ENCODE measurements around the gene FOXN3. TPM values are rescaled to one million over a fixed set of nuclear protein-coding genes. Genes with fewer than 3 reads are reported as not detected.

Gene FOXN3
- polyA plus RNA-seq, 1 donor (not counting 4 experiments of a cell fraction or from before 2014, with no cell fraction given) = 10.2 TPM

DNA sequence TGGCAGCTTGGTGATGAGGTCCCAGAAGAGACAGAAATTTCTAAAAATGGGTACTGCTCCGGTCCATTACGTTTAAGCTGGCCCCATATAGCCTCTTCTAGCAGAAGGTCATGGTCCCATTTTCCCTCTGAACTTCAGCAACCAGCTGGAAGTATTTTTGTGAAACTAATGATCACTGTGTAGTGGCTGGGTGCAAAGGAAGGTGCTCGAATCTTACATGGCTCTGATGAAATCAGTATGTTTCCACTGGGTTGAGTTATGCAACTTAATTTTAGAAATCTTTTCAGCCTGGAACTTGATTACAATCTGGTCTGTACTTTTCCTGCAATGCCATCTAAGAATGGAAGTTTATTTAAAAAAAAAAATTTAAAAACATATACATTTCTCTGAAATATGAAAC, 228.5 kb downstream of the FOXN3 start:
- FAIRE-seq (no peak), DNase-seq (ENCODE audit: low read depth, low spot score) (no peak)
- no peaks in the 10 kb centered on the region for H3K79me2 ChIP-seq (ENCODE audit: control insufficient read depth, insufficient read depth, low read length)
- peaks cover 13% of the 10 kb centered on the region for H3K4me1 ChIP-seq (ENCODE audit: control insufficient read depth, extremely low read depth, insufficient read depth, low read length)
- H3K4me3 ChIP-seq (ENCODE audit: control insufficient read depth in 2 of 3, extremely low read depth in 1 of 3, insufficient read depth in 2 of 3, low read depth in 1 of 3, low read length in 3 of 3) = no peak overlapping the region
- no peaks in the 10 kb centered on the region for H3K36me3 ChIP-seq (ENCODE audit: control insufficient read depth in 2 of 2, extremely low read depth in 1 of 2, insufficient read depth in 2 of 2, low read length in 2 of 2)
- no peak overlapping the region for H2AFZ ChIP-seq (ENCODE audit: control insufficient read depth, low read length)
- H3K27me3 ChIP-seq (ENCODE audit: control insufficient read depth, extremely low read depth, insufficient read depth, low read length) = no peaks in the 10 kb centered on the region
- H3K27ac ChIP-seq (ENCODE audit: control insufficient read depth, insufficient read depth, low read length) = no peak overlapping the region
- dilution Hi-C loops (cut with MboI; ENCODE audit: extremely low pct_ligation_motif_present, low sequenced_read_pairs) = no loop called here
- TF ChIP-seq, protein P1, sequence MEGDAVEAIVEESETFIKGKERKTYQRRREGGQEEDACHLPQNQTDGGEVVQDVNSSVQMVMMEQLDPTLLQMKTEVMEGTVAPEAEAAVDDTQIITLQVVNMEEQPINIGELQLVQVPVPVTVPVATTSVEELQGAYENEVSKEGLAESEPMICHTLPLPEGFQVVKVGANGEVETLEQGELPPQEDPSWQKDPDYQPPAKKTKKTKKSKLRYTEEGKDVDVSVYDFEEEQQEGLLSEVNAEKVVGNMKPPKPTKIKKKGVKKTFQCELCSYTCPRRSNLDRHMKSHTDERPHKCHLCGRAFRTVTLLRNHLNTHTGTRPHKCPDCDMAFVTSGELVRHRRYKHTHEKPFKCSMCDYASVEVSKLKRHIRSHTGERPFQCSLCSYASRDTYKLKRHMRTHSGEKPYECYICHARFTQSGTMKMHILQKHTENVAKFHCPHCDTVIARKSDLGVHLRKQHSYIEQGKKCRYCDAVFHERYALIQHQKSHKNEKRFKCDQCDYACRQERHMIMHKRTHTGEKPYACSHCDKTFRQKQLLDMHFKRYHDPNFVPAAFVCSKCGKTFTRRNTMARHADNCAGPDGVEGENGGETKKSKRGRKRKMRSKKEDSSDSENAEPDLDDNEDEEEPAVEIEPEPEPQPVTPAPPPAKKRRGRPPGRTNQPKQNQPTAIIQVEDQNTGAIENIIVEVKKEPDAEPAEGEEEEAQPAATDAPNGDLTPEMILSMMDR (optimal IDR thresholded peaks at IDR 0.05 in 1 of 3, IDR thresholded peaks at IDR 0.05 in 1 of 3, conservative IDR thresholded peaks at IDR 0.05 in 1 of 3; ENCODE audit: extremely low read depth in 1 of 3, insufficient read depth in 2 of 3, low read length in 3 of 3) = no peak
- no peak for TF ChIP-seq EZH2 (IDR thresholded peaks at IDR 0.05; ENCODE audit: low read length)
- H3K9me3 ChIP-seq (ENCODE audit: control insufficient read depth, low read depth, low read length) = no peaks in the 10 kb centered on the region
- no peak overlapping the region for H3K9ac ChIP-seq (ENCODE audit: control insufficient read depth, extremely low read depth, insufficient read depth, low read length)
- no peaks in the 10 kb centered on the region for H4K20me1 ChIP-seq (ENCODE audit: control insufficient read depth, extremely low read depth, insufficient read depth, low read length)
- H3K4me2 ChIP-seq (ENCODE audit: control insufficient read depth, extremely low read depth, insufficient read depth, low read depth, low read length) = no peak overlapping the region
- no peaks in the 10 kb centered on the region for H3K9me1 ChIP-seq (ENCODE audit: control insufficient read depth, extremely low read depth, insufficient read depth, low read length)

DNA sequence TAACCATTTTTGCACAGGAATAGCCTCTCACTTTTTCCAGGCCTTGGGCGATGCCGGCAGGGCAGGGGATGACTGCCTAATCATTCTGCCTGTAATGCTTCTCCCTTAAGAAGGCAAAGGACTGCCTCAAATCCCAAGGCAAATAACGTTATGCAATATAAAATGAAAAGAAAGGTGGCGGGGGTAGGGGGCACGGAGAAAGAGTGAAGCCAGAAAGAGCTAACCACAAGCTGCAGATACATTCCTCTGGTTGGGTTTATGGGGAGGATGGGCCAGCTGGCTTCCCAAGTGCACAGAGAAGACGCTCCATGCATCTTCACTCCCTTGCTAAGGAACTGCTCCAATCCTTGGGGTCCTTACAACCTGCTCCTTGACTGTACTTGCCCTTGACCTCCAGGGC, 229.5 kb downstream of the FOXN3 start:
- H4K20me1 ChIP-seq (ENCODE audit: control insufficient read depth, extremely low read depth, insufficient read depth, low read length) = no peaks in the 10 kb centered on the region
- FAIRE-seq (no peak), DNase-seq (ENCODE audit: low read depth, low spot score) (no peak)
- dilution Hi-C loops (cut with MboI; ENCODE audit: extremely low pct_ligation_motif_present, low sequenced_read_pairs) = no loop called here
- TF ChIP-seq EZH2 (IDR thresholded peaks at IDR 0.05; ENCODE audit: low read length) = no peak
- TF ChIP-seq, protein P1 (optimal IDR thresholded peaks at IDR 0.05 in 1 of 3, IDR thresholded peaks at IDR 0.05 in 1 of 3, conservative IDR thresholded peaks at IDR 0.05 in 1 of 3; ENCODE audit: extremely low read depth in 1 of 3, insufficient read depth in 2 of 3, low read length in 3 of 3) = no peak
- H3K27me3 ChIP-seq (ENCODE audit: control insufficient read depth, extremely low read depth, insufficient read depth, low read length) = no peaks in the 10 kb centered on the region
- H3K4me2 ChIP-seq (ENCODE audit: control insufficient read depth, extremely low read depth, insufficient read depth, low read depth, low read length) = no peak overlapping the region
- no peak overlapping the region for H3K4me3 ChIP-seq (ENCODE audit: control insufficient read depth in 2 of 3, extremely low read depth in 1 of 3, insufficient read depth in 2 of 3, low read depth in 1 of 3, low read length in 3 of 3)
- no peaks in the 10 kb centered on the region for H3K36me3 ChIP-seq (ENCODE audit: control insufficient read depth in 2 of 2, extremely low read depth in 1 of 2, insufficient read depth in 2 of 2, low read length in 2 of 2)
- H3K9me3 ChIP-seq (ENCODE audit: control insufficient read depth, low read depth, low read length) = no peaks in the 10 kb centered on the region
- no peaks in the 10 kb centered on the region for H3K9me1 ChIP-seq (ENCODE audit: control insufficient read depth, extremely low read depth, insufficient read depth, low read length)
- peaks cover 13% of the 10 kb centered on the region for H3K4me1 ChIP-seq (ENCODE audit: control insufficient read depth, extremely low read depth, insufficient read depth, low read length)
- no peaks in the 10 kb centered on the region for H3K79me2 ChIP-seq (ENCODE audit: control insufficient read depth, insufficient read depth, low read length)
- no peak overlapping the region for H3K9ac ChIP-seq (ENCODE audit: control insufficient read depth, extremely low read depth, insufficient read depth, low read length)
- no peak overlapping the region for H3K27ac ChIP-seq (ENCODE audit: control insufficient read depth, insufficient read depth, low read length)
- no peak overlapping the region for H2AFZ ChIP-seq (ENCODE audit: control insufficient read depth, low read length)
